Activated CD8-positive, alpha-beta memory T cell treated with anti-CD3 and anti-CD28 coated beads, Interleukin-2, amount 50 U/mL, for 24 hours (primary cell): ENCODE measurements around the gene EIF3D.
"Not testable (repeated sequence)": the region's sequence is repeated elsewhere in the genome, so short reads cannot be mapped to it uniquely, and the experiment has no call there.

Experiments used
- DNase-seq: peaks from one replicate; pipeline ENCODE4 v3.0.0-alpha.2; 2020; ENCODE audit errors: extremely low read depth

The EIF3D gene

GRCh38 chr22:36549033-36549432, 20.1 kb upstream of the EIF3D start:
- DNase-seq: no peak

GRCh38 chr22:36548606-36549005, 19.6 kb upstream of the EIF3D start:
- DNase-seq: no peak

GRCh38 chr22:36546932-36547331, 18.0 kb upstream of the EIF3D start:
- DNase-seq: no peak

- DNase-seq: no peak
Observed at GRCh38 chr22:36546092-36546804, 17.3 kb upstream of the EIF3D start.

GRCh38 chr22:36544107-36544620, 15.2 kb upstream of the EIF3D start:
- DNase-seq: no peak

GRCh38 chr22:36541831-36542411, 13.0 kb upstream of the EIF3D start:
- DNase-seq: no peak

- DNase-seq: no peak
Observed at GRCh38 chr22:36540867-36541642, 12.1 kb upstream of the EIF3D start.

GRCh38 chr22:36538529-36538928, 9.6 kb upstream of the EIF3D start:
- DNase-seq: no peak

GRCh38 chr22:36536717-36537116, 7.8 kb upstream of the EIF3D start:
- DNase-seq: no peak

- DNase-seq: not testable (repeated sequence)
Observed at GRCh38 chr22:36533320-36533719, 4.4 kb upstream of the EIF3D start.

GRCh38 chr22:36532466-36532865, 3.5 kb upstream of the EIF3D start:
- DNase-seq: no peak

- DNase-seq: no peak
Observed at GRCh38 chr22:36528341-36528740, 625 bp downstream of the EIF3D start.

GRCh38 chr22:36522662-36523061, 6.3 kb downstream of the EIF3D start:
- no peak for DNase-seq

- no peak for DNase-seq
Observed at GRCh38 chr22:36520423-36520822, 8.5 kb downstream of the EIF3D start.

- DNase-seq: not testable (repeated sequence)
Observed at GRCh38 chr22:36519906-36520305, 9.1 kb downstream of the EIF3D start.

GRCh38 chr22:36514766-36515165, 14.2 kb downstream of the EIF3D start:
- DNase-seq: no peak

- DNase-seq: no peak
Observed at GRCh38 chr22:36512991-36513390, 16.0 kb downstream of the EIF3D start.

GRCh38 chr22:36512333-36512732, 16.6 kb downstream of the EIF3D start:
- no peak for DNase-seq

GRCh38 chr22:36510966-36511881, 17.7 kb downstream of the EIF3D start:
- DNase-seq: no peak

GRCh38 chr22:36510384-36510783, 18.6 kb downstream of the EIF3D start:
- no peak for DNase-seq

GRCh38 chr22:36507518-36508010, 21.4 kb downstream of the EIF3D start:
- no peak for DNase-seq
